Epithelial cell of alveolus of lung (primary cell): Measurements from ENCODE around the gene TNFAIP8L1. TPM values are rescaled to one million over a fixed set of nuclear protein-coding genes. Genes with fewer than 3 reads are reported as not detected.

Experiments used
- total RNA-seq: library from RNA; depleted of rRNA; stranded (reverse); fragments of >200 nt; gene quantifications from 2 replicates; pipeline ENCODE4 v1.2.1, GENCODE V29; 2015

TNFAIP8L1 gene
- 3.9 and 4.6 TPM in 2 replicates for total RNA-seq

GRCh38 chr19:4638828-4639530, at the start of gene TNFAIP8L1:
TSS of gene TNFAIP8L1 (plus strand) at chr19:4639516. CDS start at chr19:4651870, 12,354 bp downstream.

DNA sequence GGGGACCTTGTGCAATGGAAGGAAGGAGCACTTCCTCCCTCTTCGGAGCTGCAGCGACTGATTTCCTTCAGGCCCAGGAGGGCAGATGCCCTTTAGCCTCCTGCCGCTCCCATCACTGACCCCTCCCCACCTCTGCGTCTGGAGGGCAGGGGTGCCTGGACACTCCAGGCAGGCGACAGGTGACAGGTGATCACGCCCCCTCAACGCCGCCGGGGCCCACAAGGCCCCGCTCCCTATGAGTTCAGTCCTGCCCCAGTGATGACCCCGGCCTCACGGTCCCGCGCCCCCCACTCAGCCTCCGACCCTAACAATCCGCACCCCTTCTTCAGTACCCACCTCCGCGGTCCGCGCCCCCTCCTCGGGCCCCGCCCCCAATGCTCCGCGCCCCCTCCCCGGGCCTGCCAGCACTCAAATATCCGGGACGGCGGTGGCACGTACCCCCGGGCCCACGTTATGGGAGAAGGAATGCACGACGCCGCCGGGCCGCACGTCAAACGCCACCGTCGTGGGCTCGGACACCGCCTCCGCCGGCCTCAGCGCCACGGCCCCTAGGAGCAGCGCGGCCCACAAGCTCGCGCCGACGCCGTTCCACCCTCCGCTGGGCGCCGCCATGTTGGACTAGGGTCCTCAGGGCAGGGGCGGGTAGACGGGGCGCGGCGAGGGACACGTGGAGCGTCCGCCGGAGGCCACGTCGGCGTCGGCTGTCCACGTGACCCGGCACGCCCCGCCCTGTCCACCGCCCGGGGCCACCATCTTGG, 30.6 kb downstream of the TNFAIP8L1 start, which contains the start of gene MYDGF:
Gene MYDGF, minus strand, starts transcription at position 620 of the 758 bp plus-strand sequence. Its CDS starts 8 bp downstream, at position 612.

Other genes starting within 250 kb of the TNFAIP8L1 start
- gene SH3GL1, start 239.0 kb upstream of the TNFAIP8L1 start, total RNA-seq, result 89.3 and 117 TPM in 2 replicates
- 9.7 and 15.5 TPM in 2 replicates for gene CHAF1A, start 236.9 kb upstream of the TNFAIP8L1 start, total RNA-seq
- gene UBXN6, start 181.7 kb upstream of the TNFAIP8L1 start, total RNA-seq, result 67.9 and 82.5 TPM in 2 replicates
- gene HDGFL2, start 167.2 kb upstream of the TNFAIP8L1 start, total RNA-seq, result 75.5 and 86.1 TPM in 2 replicates
- gene PLIN4, start 121.0 kb upstream of the TNFAIP8L1 start, total RNA-seq, result under 0.01 and 0.96 TPM in 2 replicates
- not detected in 2 replicates for gene PLIN5, start 104.3 kb upstream of the TNFAIP8L1 start, total RNA-seq
- under 0.01 and 0.88 TPM in 2 replicates for gene LRG1, start 99.5 kb upstream of the TNFAIP8L1 start, total RNA-seq
- gene SEMA6B, start 79.8 kb upstream of the TNFAIP8L1 start, total RNA-seq, result 1.7 and 7.7 TPM in 2 replicates
- gene MYDGF, start 30.8 kb downstream of the TNFAIP8L1 start, total RNA-seq, result 94.0 and 239 TPM in 2 replicates
- 31.7 and 58.6 TPM in 2 replicates for gene DPP9, start 84.3 kb downstream of the TNFAIP8L1 start, total RNA-seq
- gene FEM1A, start 152.2 kb downstream of the TNFAIP8L1 start, total RNA-seq, result 11.7 and 12.5 TPM in 2 replicates
- gene TICAM1, start 192.2 kb downstream of the TNFAIP8L1 start, total RNA-seq, result 4.1 and 5.1 TPM in 2 replicates
- 66.3 and 146 TPM in 2 replicates for gene PLIN3, start 228.2 kb downstream of the TNFAIP8L1 start, total RNA-seq